GM12875 (cell line): ENCODE results near the gene WWOX.

Experiments used
- H3K4me3 ChIP-seq: one replicate; pipeline ENCODE4 v1.5.1; 2011; ENCODE audit warnings: low read depth, low read length, control low read depth
- TF ChIP-seq, protein P1 (sequence below): IDR thresholded peaks from 2 replicates; pipeline ENCODE4 v1.5.1; 2011; ENCODE audit warnings: low read depth, mild to moderate bottlenecking, control low read depth, inconsistent platforms, low read length, moderate library complexity, borderline replicate concordance; ENCODE audit not compliant: insufficient read depth

WWOX gene

DNA sequence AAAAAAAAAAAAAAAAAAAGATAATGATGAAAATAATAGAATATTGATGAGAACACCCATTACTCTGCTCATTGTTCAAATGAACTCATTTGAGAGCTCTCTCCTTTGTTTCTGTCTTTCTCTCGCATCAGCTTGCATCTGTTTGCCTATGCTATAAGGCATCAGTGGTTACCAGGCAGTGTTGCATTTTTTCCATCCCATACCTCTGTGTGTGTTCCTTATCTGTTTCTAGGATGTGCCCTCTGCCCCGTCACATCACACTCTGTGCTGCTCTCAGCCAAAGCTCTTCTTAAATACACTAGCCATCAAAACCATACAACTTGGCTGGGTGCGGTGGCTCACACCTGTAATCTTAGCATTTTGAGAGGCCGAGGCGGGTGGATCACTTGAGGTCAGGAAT lies 568.2 kb downstream of the WWOX start:
- TF ChIP-seq, protein P1, sequence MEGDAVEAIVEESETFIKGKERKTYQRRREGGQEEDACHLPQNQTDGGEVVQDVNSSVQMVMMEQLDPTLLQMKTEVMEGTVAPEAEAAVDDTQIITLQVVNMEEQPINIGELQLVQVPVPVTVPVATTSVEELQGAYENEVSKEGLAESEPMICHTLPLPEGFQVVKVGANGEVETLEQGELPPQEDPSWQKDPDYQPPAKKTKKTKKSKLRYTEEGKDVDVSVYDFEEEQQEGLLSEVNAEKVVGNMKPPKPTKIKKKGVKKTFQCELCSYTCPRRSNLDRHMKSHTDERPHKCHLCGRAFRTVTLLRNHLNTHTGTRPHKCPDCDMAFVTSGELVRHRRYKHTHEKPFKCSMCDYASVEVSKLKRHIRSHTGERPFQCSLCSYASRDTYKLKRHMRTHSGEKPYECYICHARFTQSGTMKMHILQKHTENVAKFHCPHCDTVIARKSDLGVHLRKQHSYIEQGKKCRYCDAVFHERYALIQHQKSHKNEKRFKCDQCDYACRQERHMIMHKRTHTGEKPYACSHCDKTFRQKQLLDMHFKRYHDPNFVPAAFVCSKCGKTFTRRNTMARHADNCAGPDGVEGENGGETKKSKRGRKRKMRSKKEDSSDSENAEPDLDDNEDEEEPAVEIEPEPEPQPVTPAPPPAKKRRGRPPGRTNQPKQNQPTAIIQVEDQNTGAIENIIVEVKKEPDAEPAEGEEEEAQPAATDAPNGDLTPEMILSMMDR, result no peak
- no peak overlapping the region for H3K4me3 ChIP-seq

DNA sequence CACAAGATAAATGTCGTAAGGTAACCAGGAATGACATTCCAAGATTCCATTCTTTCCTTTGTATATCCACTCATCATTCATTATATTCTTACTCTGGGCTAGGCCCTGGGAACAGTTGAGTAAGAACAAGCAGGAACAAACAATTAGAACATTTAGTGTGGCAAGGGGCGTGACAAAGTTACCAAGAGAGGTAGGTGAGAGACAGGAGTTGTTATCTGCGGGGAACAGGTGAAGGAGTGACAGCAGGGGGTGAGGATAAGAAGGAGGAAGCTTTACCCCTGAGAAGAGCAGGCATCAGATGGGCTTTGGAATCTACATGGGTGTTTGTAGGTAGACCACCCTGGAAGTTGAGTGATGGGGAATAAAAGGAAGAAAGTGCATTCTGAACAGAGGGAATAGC lies 568.9 kb downstream of the WWOX start:
- no peak overlapping the region for H3K4me3 ChIP-seq
- TF ChIP-seq, protein P1, result no peak

DNA sequence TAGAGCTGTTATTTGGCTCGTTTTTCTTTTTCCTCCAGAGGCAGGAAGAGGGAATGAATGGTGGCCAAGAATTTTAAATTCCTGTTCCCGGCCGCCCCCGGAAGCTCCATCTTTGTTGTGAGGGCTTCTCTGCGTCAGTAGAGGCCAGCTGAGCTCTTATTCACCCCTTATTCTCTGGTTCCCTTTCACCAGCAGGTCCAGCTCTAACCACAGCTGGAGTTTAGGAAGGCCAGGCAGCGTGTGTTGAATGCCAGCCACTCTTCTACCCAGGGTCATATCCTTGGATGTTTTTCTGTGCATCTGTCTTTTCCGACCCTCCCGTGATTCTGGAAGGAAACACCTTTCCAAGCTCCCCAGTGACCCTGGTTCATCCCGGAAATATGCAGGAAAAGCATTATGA lies 570.5 kb downstream of the WWOX start:
- TF ChIP-seq, protein P1, result no peak
- H3K4me3 ChIP-seq, result no peak overlapping the region

DNA sequence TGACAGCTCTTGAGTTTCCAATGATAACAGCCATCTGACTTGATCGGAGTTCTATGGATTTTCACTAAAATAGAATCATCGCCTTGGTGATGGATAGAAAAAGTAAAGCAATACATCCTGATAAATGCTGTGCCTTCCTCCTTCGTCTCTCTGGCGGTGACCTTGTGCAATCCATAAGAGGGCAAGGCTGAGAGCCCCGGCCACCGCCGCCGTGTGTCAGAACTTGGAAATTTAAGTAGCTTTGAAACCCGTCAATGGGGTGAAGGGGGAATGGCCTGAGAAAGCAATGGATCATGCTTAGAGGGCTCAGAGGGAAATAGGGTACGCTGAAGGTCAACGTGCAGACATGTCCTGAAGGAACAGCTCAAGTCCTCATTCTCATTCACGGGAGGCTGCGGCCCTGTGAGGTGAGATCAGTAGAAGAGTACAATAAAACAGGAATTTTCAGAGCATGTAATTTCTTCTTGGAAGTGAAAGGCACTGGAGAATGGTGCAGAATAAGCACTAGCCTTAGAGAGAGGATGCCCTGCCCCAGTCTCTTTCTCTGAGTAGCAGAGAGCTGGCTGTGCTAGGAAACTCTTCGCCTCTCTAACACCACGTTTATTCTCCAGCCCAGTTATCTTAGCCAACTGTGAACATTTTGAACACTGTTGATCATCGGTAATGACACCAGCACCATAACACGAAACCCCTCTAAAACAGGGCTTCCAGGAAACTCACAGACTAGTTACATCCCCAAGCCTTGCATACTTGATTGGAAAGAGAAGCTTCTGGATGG lies 573.5 kb downstream of the WWOX start:
- TF ChIP-seq, protein P1, result no peak
- H3K4me3 ChIP-seq, result no peak overlapping the region

DNA sequence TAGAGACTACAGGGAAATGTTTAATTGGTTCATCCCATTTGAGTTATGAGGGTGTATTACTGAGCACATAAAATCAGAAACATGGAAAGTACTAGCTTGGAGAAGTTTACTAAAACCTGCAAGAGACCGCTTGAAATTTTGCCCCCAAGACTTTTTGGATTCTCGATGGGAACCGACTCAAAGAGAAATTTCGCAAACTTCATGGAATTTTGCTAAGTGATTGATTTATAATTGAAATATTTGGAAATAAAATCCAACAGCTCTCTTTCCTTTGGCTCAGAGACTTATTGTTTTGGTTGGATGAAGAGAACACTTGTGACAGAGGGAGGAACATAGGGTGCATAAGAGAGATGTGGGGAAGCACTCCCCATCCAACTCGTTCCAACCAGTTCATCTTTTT lies 574.4 kb downstream of the WWOX start:
- TF ChIP-seq, protein P1, result no peak
- H3K4me3 ChIP-seq, result no peak overlapping the region

DNA sequence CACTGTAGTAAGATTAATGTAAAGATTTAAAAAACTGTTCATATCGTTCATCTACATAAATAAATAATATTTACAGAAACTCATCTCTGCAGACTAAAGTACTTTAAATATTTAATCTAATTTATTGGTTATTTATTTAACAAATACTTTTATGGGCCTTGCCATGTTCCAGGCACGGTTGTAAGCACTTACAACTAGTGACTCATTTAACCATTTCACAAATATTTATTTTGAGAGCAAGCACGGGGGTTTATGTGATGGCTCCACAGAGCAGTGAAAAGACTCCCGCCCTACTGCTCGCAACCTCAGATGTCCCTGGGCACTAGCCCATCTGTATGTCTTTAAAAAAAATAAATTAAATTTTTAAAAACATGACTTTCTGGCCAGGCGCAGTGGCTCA lies 575.9 kb downstream of the WWOX start:
- TF ChIP-seq, protein P1, result no peak
- no peak overlapping the region for H3K4me3 ChIP-seq
